Esophagus squamous epithelium (tissue), 4 donors: ENCODE measurements around the gene SMARCA4.

ENCODE experiments used
- POLR2A ChIP-seq, 4 donors: fragments of 450-650 bp; IDR thresholded peaks; one replicate each; pipeline ENCODE4 v1.6.1; 2017; ENCODE audit warnings: antibody characterized with exemption in 4 of 4, mild to moderate bottlenecking in 4 of 4, moderate library complexity in 3 of 4
- TF ChIP-seq, protein P1 (sequence below), 6 experiments: fragments of 450-650 bp in 4 of 6; fragments of 200-600 bp in 2 of 6; sonication (generic) in 2 of 6; IDR thresholded peaks; one replicate each; pipeline ENCODE4 v1.5.1; 2016 to 2019; ENCODE audit warnings: antibody characterized with exemption in 6 of 6, mild to moderate bottlenecking in 4 of 6, moderate library complexity in 4 of 6

DNA sequence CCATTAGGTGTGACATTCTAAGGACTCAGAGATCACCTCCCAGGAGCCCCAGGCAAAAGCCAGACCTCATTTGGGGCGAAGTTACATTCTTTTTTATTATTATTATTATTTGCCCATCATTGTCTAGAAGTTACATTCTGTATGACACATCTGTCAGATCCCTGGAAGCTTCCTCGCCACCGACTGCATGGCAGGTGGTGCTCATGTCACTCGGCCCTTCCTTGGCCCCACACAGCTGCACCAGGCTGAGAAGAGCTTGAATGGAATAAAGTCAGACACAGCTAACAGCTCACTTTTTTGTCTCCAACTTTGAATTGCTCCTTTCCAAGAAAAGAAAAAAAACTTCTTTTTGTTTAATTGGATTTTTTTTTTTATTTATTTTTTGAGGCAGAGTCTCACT lies 87.0 kb downstream of the SMARCA4 start:
- TF ChIP-seq, protein P1, sequence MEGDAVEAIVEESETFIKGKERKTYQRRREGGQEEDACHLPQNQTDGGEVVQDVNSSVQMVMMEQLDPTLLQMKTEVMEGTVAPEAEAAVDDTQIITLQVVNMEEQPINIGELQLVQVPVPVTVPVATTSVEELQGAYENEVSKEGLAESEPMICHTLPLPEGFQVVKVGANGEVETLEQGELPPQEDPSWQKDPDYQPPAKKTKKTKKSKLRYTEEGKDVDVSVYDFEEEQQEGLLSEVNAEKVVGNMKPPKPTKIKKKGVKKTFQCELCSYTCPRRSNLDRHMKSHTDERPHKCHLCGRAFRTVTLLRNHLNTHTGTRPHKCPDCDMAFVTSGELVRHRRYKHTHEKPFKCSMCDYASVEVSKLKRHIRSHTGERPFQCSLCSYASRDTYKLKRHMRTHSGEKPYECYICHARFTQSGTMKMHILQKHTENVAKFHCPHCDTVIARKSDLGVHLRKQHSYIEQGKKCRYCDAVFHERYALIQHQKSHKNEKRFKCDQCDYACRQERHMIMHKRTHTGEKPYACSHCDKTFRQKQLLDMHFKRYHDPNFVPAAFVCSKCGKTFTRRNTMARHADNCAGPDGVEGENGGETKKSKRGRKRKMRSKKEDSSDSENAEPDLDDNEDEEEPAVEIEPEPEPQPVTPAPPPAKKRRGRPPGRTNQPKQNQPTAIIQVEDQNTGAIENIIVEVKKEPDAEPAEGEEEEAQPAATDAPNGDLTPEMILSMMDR (IDR thresholded peaks at IDR 0.05), result no peak
- TF ChIP-seq POLR2A (IDR thresholded peaks at IDR 0.05), result no peak
